B cell (primary cell): Measurements from ENCODE around the gene ZDHHC18. TPM values are rescaled to one million over a fixed set of nuclear protein-coding genes. Genes with fewer than 3 reads are reported as not detected.

ENCODE experiments used
- ATAC-seq: fragments of 200-7000 bp; cut with Tn5 transposase; one replicate; pipeline ENCODE4 v1.10.0; 2021; ENCODE audit warnings: low read depth, mild to moderate bottlenecking, moderate number of reproducible peaks, moderate library complexity
- CTCF ChIA-PET: fragments of 350-600 bp; sonication (Branson Sonifier 250); formaldehyde crosslinking; loops from one replicate; lab custom pipeline; 2021; ENCODE audit warnings: antibody characterized with exemption, inconsistent platforms; lab: Charles Lee
- POLR2A ChIA-PET: fragments of 350-600 bp; sonication (Branson Sonifier 250); formaldehyde crosslinking; loops from one replicate; lab custom pipeline; 2021; ENCODE audit warnings: antibody characterized with exemption; lab: Charles Lee
- DNase-seq: peaks from one replicate; pipeline ENCODE4 v3.0.0; 2013
- H2AFZ ChIP-seq: 2 replicates; pipeline ENCODE4 v1.6.1; 2012; ENCODE audit warnings: mild to moderate bottlenecking, low read depth, low read length; ENCODE audit not compliant: insufficient read depth, poor library complexity, severe bottlenecking
- H3K27ac ChIP-seq, 2 donors: 1 replicate in 1 of 2; 2 replicates in 1 of 2; pipeline ENCODE4 v1.5.1; 2012 to 2013; ENCODE audit warnings: low read length in 2 of 2, mild to moderate bottlenecking in 2 of 2, moderate library complexity in 1 of 2
- H3K27me3 ChIP-seq, 4 experiments: fragments of 200-600 bp in 1 of 4; sonication (generic) in 1 of 4; replicated peaks in 1 of 4; 1 replicate in 2 of 4; 2 replicates in 2 of 4; pipeline versions ENCODE4 v1.6.1 to v1.7.0; 2013 to 2016; ENCODE audit warnings: low read length in 3 of 4, mild to moderate bottlenecking in 2 of 4, mixed read lengths in 1 of 4, moderate library complexity in 1 of 4; ENCODE audit not compliant: insufficient read depth in 4 of 4, control insufficient read depth in 3 of 4; ENCODE audit errors: control extremely low read depth in 1 of 4
- H3K36me3 ChIP-seq, 2 experiments: replicated peaks in 1 of 2; 1 replicate in 1 of 2; 2 replicates in 1 of 2; pipeline versions ENCODE4 v1.6.1 to v1.7.1; 2013; ENCODE audit warnings: low read length in 1 of 2; ENCODE audit not compliant: insufficient read depth in 2 of 2, control insufficient read depth in 1 of 2; ENCODE audit errors: control extremely low read depth in 1 of 2, extremely low read depth in 1 of 2
- H3K4me1 ChIP-seq, 2 donors: fragments of 200-600 bp in 1 of 2; sonication (generic) in 1 of 2; 1 replicate in 1 of 2; 2 replicates in 1 of 2; pipeline versions ENCODE4 v1.5.1 to v1.6.1; 2013 to 2017; ENCODE audit warnings: low read length in 2 of 2; ENCODE audit not compliant: control insufficient read depth in 2 of 2, insufficient read depth in 2 of 2
- H3K4me2 ChIP-seq: replicated peaks from 2 replicates; pipeline ENCODE3; 2012; ENCODE audit warnings: mild to moderate bottlenecking, low read depth, low read length; ENCODE audit not compliant: poor library complexity, severe bottlenecking
- H3K4me3 ChIP-seq, 5 experiments: fragments of 200-600 bp in 1 of 5; sonication (generic) in 1 of 5; 1 replicate in 3 of 5; 2 replicates in 2 of 5; pipeline versions ENCODE4 v1.5.1 to v1.7.0; 2011 to 2016; ENCODE audit warnings: low read length in 4 of 5, mild to moderate bottlenecking in 4 of 5, low read depth in 2 of 5, control low read depth in 1 of 5, moderate library complexity in 1 of 5; ENCODE audit not compliant: insufficient read depth in 1 of 5; ENCODE audit errors: control extremely low read depth in 1 of 5, extremely low read depth in 1 of 5
- H3K79me2 ChIP-seq: fragments of 200-600 bp; sonication (generic); one replicate; pipeline ENCODE4 v1.6.0; 2016; ENCODE audit warnings: low read length; ENCODE audit not compliant: control insufficient read depth, insufficient read depth
- H3K9ac ChIP-seq: fragments of 200-600 bp; sonication (generic); 2 replicates; pipeline ENCODE4 v1.6.1; 2017; ENCODE audit warnings: mild to moderate bottlenecking, low read length, moderate library complexity
- H3K9me3 ChIP-seq, 3 donors: one replicate each; pipeline versions ENCODE4 v1.6.1 to v1.7.1; 2013; ENCODE audit warnings: low read length in 2 of 3; ENCODE audit not compliant: control insufficient read depth in 2 of 3, insufficient read depth in 1 of 3; ENCODE audit errors: control extremely low read depth in 1 of 3
- H4K20me1 ChIP-seq: 2 replicates; pipeline ENCODE4 v1.6.0; 2012; ENCODE audit warnings: mild to moderate bottlenecking, low read length; ENCODE audit not compliant: insufficient read depth, control insufficient read depth, poor library complexity, severe bottlenecking
- H3K27ac Mint-ChIP-seq: one replicate; pipeline ENCODE4 v1.8.0; 2021; ENCODE audit warnings: mixed read lengths
- H3K27me3 Mint-ChIP-seq: one replicate; pipeline ENCODE4 v1.8.0; 2021; ENCODE audit warnings: mixed read lengths
- H3K4me1 Mint-ChIP-seq: one replicate; pipeline ENCODE4 v1.8.0; 2021; ENCODE audit warnings: mixed read lengths
- H3K4me3 Mint-ChIP-seq: one replicate; pipeline ENCODE4 v1.8.0; 2021; ENCODE audit warnings: mixed read lengths
- H3K9me3 Mint-ChIP-seq: one replicate; pipeline ENCODE4 v1.8.0; 2022; ENCODE audit warnings: mixed read lengths; ENCODE audit not compliant: insufficient read depth
- CTCF ChIP-seq: fragments of 200-600 bp; IDR thresholded peaks from one replicate; pipeline ENCODE4 v1.8.0; 2022; ENCODE audit warnings: antibody characterized with exemption, mild to moderate bottlenecking
- EZH2 ChIP-seq: IDR thresholded peaks from 2 replicates; pipeline ENCODE4 v1.6.1; 2012; ENCODE audit warnings: borderline replicate concordance, low read depth, mild to moderate bottlenecking, moderate library complexity, low read length; ENCODE audit not compliant: insufficient read depth, poor library complexity, severe bottlenecking
- WGBS: methylation state at CpG from one replicate; pipeline ENCODE4 v1.1.5; 2013; ENCODE audit warnings: missing lambda C conversion rate; ENCODE audit not compliant: insufficient coverage; 5-methylcytosine and 5-hydroxymethylcytosine counted together
- intact Hi-C: fragments of 100-400 bp; cut with micrococcal nuclease; formaldehyde crosslinking; loops from one replicate; pipeline ENCODE4 v1.10.0; 2022
- polyA plus RNA-seq: library from polyadenylated mRNA; depleted of rRNA; stranded (reverse); fragments of >200 nt; gene quantifications from 2 replicates; pipeline ENCODE4 v1.2.3, GENCODE V29; 2012
- total RNA-seq, 2 donors: library from RNA; stranded (reverse); fragments of 120-200 nt in 1 of 2; gene quantifications; 1 replicate in 1 of 2; 2 replicates in 1 of 2; pipeline versions ENCODE4 v1.2.3 to v1.2.4, GENCODE V29; 2013 to 2022

ZDHHC18 gene
- total and polyA plus RNA-seq, 2 donors (not counting 1 experiment from before 2014, with no cell fraction given), result 25.8 to 30.8 TPM

GRCh38 chr1:26863685-26864077 is 37.2 kb downstream of the ZDHHC18 start:
- no peaks in the 10 kb centered on the region for H3K9me3 ChIP-seq
- peak overlapping the region; percentile 95 for H3K4me2 ChIP-seq
- ATAC-seq (no peak), DNase-seq (no peak)
- peaks cover 9 to 25% of the 10 kb centered on the region in 2 donors for H3K4me1 ChIP-seq
- Mint-ChIP-seq H3K4me3 (peak overlapping the region; percentile 94), H3K9me3 (no peaks in the 10 kb centered on the region), H3K27me3 (no peaks in the 10 kb centered on the region), H3K27ac (peak overlapping the region; percentile 89), H3K4me1 (peaks cover 20% of the 10 kb centered on the region)
- H4K20me1 ChIP-seq, result no peaks in the 10 kb centered on the region
- peak overlapping the region in 4 of 5 experiments; percentile 80 to 99 (median 94) for H3K4me3 ChIP-seq
- H2AFZ ChIP-seq, result peak overlapping the region; percentile 99
- no peaks in the 10 kb centered on the region for H3K36me3 ChIP-seq
- no peaks in the 10 kb centered on the region for H3K27me3 ChIP-seq
- peak overlapping the region; percentile 99 for H3K9ac ChIP-seq
- no peaks in the 10 kb centered on the region for H3K79me2 ChIP-seq
- peak overlapping the region; percentile 75 to 90 for H3K27ac ChIP-seq
- POLR2A ChIA-PET, result interaction anchor here (1.3 kb wide), 1 partner anchor 27 kb away, joined by 4 read pairs; the partner anchor contains the start of gene GPN2
- intact Hi-C loops, result loop anchor here (2.0 kb wide), 2 partner anchors 31 to 37 kb away; partner anchors contain the start of gene GPATCH3
- CTCF ChIA-PET, result interaction anchor here (0.7 to 2.2 kb wide), 4 partner anchors 11 to 26 kb away, joined by 3 to 10 read pairs (median 6); partner anchors contain the start of gene GPN2
- 91% methylated on average over 10 of the region's 20 CpGs for WGBS
- TF ChIP-seq EZH2 (no peak), CTCF (no peak)
